Superior temporal gyrus (tissue), 1 donor: ENCODE results near the gene LRRC42.
A peak's percentile ranks its signal among the peaks of the same experiment; 100 is the strongest.

Experiments
- DNase-seq: peaks from one replicate; pipeline ENCODE4 v3.0.0-alpha.2; 2016; ENCODE audit errors: extremely low spot score

LRRC42 gene, protein sequence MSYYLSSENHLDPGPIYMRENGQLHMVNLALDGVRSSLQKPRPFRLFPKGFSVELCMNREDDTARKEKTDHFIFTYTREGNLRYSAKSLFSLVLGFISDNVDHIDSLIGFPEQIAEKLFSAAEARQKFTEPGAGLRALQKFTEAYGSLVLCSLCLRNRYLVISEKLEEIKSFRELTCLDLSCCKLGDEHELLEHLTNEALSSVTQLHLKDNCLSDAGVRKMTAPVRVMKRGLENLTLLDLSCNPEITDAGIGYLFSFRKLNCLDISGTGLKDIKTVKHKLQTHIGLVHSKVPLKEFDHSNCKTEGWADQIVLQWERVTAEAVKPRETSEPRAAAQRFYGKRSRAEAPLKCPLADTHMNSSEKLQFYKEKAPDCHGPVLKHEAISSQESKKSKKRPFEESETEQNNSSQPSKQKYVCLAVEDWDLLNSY

GRCh38 chr1:53946252-53947171 is at the start of gene LRRC42:
Gene LRRC42 (plus strand): TSS chr1:53946350. CDS start chr1:53952000, 5,650 bp downstream.
- DNase-seq: no peak

DNA sequence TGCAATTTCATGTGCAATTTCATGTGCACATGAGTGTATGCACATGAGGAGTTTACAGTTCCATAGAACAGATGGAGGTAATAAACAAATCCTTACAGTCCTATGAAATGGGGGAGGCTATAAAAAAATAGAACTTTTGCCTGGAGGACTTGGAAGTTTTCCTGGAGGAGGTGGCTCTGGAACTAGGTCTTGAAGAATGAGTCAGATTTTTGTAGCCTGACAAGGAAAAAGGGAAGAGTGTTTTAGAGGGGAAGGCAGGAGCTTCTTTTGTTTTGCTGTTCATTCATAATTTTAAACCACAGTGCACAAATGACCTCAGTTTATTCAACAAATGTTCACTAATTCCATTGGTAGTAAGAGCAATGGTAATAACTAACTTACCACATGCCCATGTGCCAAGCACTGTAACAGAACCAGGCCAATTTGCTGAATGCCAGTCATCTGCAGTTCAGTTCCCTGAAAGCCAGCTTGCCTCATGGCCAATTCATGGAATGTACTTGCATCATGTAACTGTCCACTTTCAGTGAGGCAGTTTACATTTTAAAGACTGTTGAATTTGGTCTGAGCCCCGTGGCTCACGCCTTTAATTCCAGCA is 49.4 kb upstream of the LRRC42 start:
- peak; percentile 69 for DNase-seq

- no peak for DNase-seq
Measured at GRCh38 chr1:53899206-53899628, 46.9 kb upstream of the LRRC42 start.

DNA sequence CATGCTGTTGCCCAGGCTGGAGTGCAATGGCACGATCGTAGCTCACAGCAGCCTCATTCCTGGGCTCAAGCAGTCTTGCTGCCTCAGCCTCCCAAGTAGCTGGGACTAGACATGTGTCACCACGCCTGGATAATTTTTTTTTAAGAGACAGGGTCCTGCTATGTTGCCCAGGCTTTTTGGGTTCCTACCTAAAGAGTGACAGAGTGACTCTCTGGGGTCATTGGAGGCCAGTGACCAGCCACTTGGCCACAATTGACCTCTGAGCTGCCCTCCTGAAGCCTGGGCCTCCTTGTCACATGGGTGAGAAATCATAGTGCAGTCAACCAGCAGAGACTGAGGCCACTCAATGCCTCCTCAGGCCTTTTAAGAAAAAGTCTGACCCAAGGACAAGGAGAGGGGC is 46.4 kb upstream of the LRRC42 start:
- DNase-seq: no peak

DNA sequence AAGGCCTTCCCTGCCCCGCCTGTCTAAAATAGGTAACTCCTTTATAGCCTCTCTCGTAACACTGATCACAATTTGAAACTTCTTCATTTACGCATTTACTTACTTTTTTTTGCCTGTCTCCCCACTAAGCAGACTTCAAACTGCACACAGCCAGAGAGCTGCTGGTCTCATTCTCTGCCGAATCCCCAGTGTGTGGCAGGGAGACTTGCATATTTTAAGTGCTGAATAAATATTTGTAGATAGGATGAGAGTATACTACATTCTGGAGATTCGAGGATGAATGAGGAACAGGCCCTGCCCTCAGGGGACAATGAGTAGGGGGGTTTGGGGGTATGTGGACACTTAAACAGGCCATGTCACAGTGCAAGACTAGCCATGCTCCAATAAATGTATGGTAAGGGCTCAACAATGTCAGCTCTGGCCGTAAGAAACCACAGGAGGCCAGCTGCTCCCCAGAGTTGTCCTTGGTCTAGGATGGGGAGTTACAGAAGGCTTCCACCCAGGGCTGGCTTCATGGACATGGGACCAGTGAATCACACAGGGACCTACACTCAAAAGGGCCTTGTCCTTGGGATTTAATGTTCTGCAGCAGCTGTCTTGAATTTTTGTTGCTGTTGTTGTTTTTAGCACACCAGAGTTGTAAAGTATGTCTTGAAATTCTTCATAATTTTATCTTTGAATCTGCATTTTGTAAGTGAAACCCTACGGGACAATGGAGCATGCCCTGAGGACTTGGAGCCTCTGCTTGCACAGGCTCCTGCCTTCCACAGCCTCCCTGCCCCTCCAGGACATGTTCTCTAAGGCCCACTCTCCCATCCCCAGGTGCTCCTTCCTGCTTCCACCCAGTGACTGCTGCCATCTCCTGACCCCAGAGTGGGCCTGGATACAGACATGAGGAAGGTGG is 43.7 kb upstream of the LRRC42 start:
- DNase-seq: no peak

DNA sequence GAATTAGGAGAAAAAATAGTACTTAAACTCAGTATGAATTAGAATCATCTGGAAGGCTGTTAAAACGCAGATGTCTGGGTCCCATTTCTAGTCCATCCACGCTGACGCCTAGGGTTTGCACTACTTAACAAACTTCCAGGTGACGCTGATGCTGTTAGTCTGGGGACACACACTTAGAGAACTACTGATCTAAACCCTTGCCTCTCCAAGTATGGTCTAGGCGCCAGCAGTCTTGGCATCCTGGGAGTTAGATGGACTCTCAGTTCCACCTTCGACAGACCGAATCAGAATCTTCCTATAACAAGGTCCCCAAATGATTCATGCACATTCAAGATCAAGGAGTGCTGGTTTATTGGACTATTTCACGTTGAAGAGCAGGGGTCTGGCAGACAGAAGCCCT is 40.6 kb upstream of the LRRC42 start:
- no peak for DNase-seq

GRCh38 chr1:53906121-53906520 is 40.0 kb upstream of the LRRC42 start:
- DNase-seq: no peak

GRCh38 chr1:53909946-53910345 is 36.2 kb upstream of the LRRC42 start:
- DNase-seq: no peak

DNA sequence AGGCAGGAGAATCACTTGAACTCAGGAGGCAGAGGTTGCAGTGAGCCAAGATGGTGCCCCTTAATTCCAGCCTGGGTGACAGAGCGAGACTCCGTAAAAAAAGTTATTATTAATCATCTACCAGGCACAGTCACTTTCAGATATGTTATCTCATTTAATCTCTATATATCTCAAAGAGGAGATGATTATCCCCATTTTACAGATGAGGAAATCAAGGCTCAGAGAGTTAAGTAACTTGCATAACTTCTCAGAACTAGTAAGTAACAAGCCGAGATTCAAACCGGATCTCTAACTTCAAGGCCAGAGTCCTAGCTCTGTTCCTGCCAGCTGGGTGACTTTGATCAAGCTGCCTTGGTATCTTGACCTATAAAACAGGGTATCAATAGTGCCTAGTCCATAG is 34.7 kb upstream of the LRRC42 start:
- no peak for DNase-seq

GRCh38 chr1:53913352-53914033 is 32.7 kb upstream of the LRRC42 start:
- peak; percentile 30 for DNase-seq

DNA sequence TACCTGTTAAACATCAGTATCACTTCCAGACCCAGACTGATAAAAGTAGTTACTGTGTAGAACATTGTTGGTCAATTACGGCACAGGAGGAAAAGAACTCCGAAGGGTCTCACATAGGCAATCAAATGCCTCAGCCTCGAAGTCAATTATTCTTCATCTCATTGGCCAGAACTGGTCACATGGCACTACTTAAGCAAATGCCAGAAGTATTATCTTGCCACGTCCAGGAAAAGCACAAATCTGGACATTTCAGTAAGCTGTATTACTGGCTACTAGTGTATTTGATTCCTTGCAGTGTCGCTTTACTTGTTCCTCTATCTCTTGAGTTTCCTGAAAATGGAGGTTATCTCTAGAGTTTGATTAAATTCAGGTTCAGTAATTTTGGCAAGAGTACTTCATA is 27.8 kb upstream of the LRRC42 start:
- DNase-seq: no peak

DNA sequence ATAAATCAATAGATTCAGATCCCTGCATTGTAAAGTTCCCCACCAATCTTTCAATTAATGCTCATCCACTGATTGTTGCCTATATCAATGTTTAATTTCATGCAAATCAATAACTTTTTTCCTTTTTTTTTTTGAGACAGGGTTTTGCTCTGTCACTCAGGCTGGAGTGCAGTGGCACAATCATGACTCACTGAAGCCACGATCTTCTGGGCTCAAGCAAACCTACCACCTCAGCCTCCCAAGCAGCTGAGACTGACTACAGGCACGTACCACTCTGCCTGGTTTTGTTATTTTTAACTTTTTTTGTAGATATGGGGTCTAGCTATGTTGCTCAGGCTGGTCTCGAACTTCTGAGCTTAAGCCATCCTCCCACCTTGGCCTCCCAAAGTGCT is 26.5 kb upstream of the LRRC42 start:
- no peak for DNase-seq

GRCh38 chr1:53927376-53927881 is 18.7 kb upstream of the LRRC42 start:
- DNase-seq: no peak

DNA sequence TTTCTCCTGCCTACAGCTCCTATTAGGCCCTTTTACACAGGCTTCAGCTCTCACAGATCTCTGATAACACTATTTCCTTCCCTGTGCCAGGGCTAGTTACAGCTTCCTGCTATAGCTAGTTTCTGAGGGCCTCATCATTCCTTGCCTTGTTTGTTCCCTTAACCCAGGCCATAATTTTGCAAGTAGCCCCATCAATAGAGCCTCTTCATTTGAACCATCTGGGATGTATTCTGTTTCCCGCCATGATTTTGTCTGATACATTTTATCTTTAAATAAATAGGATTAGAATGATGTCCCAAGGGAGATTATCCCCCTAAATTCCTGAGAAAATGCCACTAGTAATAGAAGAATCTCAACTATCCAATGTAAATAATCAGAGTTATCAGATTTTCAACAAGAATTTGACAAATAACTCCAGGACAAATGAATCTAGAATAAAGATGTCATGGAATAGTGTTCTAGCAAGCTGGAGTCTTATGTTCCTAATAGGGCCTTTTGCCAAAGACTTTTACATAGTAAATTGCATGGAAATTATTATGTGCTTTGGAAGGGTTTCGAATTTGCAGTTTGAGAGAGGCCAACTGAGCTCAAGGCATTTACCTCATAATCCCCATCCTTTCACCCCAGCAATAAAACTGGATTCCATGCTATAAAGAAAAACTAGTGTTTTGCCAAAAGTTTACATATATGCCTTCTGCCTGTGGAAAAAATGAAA is 16.7 kb upstream of the LRRC42 start:
- no peak for DNase-seq

DNA sequence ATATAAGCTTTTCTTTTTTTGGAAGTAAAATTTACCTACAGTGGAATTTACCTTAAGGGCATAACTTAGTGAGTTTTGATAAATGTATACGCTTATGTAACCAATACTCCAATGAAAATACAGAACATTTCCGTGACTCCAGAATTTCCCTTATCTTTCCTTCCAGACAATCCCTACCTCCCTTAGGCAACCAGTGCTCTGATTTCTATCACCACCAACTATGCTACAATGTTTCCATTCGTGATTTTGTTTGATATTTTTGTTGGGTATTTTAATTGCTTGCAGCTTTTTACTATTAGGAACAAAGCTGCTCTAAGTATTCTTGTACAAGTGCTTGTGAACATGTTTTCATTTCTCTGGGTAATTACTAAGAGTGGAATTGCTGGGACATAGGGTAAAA is 15.2 kb upstream of the LRRC42 start:
- DNase-seq: no peak

GRCh38 chr1:53931523-53931922 is 14.6 kb upstream of the LRRC42 start:
- no peak for DNase-seq

DNA sequence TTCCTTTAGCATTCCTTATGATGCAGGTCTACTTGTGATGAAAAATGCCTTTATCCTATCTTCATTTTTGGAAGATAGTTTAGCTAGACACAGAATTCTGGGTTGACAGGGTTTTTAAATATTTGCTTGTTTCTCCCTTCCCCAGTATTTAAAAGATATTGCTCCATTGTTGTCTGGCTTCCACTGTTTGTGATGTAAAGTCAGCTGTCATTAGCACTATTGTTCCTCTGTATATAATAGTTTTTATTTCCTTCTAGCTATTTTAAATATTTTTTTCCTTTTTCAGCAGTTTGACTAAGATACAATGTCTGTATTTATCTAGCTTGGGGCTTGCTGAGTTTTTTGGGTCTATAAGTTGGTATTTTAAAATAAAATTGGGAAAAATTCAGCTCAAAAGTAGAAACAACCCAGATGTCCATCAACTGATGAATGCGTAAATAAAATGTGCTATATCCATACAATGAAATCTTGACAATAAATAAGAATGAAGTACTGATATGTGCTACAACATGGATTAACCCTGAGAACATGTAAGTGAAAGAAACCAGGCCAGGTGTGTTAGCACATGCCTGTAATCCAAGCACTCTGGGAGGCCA is 11.9 kb upstream of the LRRC42 start:
- DNase-seq: no peak

GRCh38 chr1:53936430-53936829 is 9.7 kb upstream of the LRRC42 start:
- no peak for DNase-seq

- no peak for DNase-seq
Measured at GRCh38 chr1:53938136-53938830, 7.9 kb upstream of the LRRC42 start.
